Hematopoietic multipotent progenitor cell (in vitro differentiated cells): ENCODE data around the gene RAP1GAP2. TPM values are rescaled to one million over a fixed set of nuclear protein-coding genes. Genes with fewer than 3 reads are reported as not detected.

Experiments
- DNase-seq, 3 donors: peaks; one replicate each; pipeline ENCODE4 v3.0.0-alpha.2; 2011 to 2015; ENCODE audit warnings: low read depth in 2 of 3, low spot score in 2 of 3
- total RNA-seq: library from RNA; depleted of rRNA; stranded (reverse); fragments of >200 nt; gene quantifications from one replicate; pipeline ENCODE4 v1.2.3, GENCODE V29; 2012

Gene RAP1GAP2
- total RNA-seq, 1 donor: 28.0 TPM

DNA sequence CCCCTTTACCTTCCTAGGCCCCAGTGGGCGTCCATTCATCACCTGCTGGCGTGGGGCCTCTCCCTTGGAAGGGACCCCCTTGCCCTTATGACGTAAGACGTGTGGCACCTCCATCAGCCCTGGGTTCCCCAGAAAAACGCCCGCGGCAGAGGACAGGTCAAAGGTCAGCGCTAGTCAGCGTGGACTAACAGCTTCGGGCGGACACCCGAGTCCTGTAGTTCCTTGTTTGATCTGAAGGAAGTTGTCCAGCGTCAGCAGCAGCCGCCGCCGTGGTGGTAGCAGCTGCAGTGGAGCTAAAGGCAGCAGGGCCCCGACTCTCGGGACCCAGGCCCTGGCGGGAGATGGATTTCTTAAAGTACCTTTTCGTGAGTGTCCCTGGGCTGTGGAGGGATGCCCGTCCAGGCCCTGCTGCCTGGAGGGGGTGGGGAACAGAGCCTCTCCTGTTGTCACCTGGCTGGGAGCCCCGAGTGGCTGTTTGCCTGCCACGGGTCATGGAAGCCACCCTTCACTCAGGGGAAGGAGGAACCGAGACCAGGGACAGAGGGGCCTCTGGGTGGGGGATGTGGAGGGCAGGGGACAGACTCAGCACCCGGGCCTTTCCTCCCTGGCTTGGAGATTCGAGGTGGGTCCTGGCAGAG lies 143.6 kb downstream of the RAP1GAP2 start:
- no peak for DNase-seq

DNA sequence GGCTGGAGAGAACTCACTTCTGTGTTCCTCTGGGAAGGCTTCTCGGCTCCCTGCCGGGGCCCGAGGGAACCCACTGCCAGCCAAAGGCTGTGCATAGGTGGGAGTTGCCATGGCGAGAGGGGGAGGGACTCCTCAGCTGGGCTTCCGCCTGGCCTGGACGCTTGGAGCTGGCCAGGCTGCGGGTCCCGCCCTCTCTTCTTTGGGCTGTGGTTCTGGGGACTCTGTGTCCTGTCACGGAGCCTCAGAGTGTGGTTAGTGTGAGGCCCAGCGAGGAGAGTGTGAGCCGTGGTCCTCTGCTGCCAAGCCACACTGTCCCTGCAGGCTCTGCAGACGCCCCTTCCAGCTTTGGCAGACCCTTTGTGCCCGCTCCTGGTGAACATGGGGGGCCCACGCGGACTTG lies 144.1 kb downstream of the RAP1GAP2 start:
- no peak for DNase-seq

DNA sequence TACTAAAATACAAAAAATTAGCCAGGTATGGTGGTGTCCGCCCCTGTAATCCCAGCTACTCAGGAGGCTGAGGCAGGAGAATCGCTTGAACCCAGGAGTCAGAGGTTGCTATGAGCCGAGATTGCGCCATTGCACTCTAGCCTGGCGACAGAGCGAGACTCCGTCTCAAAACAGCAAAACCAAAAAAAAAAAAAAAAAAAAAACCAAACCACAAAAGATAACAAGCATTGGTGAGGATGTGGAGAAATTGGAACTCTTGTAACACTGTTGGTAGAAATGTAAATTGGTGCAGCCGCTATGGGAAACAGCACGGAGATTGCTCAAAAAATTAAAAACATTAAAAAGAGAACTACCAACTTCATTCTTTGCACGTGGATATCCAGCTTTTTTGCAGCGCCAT lies 147.7 kb downstream of the RAP1GAP2 start:
- DNase-seq: peak in 2 of 3 donors; percentile 24 to 60

DNA sequence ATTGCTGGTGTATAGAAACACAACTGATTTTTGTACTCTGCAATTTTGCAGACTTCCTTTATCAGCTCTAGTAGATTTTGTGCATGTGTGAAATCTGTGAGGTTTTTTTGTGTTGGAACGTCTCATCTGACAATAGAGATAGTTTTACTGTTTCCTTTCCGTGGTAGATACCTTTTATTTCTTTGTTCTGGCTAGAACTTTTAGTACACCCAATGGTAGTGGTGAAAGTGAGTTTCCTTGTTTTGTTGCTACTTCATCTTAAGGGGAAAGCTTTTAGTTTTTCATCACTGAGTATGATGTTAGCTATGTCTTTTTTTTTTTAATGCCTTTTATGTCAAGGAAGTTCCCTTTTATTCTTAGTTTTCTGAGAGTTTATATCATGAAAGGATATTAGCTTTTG lies 149.1 kb downstream of the RAP1GAP2 start:
- DNase-seq: no peak

DNA sequence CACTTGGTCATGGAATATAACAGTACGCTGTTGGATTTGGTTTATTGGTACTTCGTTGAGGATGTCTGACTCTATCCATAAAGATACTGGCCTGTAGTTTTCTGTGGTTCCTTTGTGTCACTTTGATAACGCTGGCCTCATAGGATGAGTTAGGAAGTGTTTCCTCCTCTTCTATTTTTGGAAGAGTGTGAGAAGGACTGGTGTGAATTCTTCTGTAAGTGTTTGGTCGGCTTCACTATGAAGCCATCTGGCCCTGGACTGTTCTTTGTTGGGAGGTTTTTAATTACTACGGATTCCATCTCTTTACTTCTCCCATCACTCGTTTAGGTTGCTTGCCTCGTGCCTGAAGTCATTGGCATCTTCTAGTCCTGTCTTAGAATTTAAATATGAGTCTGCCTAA lies 149.9 kb downstream of the RAP1GAP2 start:
- no peak for DNase-seq

DNA sequence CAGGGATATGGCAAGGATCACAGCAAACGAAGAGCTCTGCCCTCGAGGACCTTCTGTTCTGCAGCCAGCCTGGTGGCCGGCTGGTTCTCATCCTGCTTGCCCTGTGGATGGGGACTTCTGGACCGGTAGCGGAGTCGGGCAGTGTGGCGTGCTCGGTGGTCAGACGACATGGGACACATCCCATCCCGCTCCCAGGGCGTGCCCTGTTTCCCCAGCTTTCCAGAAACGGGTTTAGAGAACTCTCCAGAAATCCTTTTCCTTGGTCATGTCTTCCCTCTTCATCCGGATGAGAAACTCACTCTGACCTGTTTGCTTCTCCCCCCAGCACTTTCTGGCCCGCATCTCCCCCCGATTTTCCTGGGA lies 151.3 kb downstream of the RAP1GAP2 start:
- DNase-seq: no peak

DNA sequence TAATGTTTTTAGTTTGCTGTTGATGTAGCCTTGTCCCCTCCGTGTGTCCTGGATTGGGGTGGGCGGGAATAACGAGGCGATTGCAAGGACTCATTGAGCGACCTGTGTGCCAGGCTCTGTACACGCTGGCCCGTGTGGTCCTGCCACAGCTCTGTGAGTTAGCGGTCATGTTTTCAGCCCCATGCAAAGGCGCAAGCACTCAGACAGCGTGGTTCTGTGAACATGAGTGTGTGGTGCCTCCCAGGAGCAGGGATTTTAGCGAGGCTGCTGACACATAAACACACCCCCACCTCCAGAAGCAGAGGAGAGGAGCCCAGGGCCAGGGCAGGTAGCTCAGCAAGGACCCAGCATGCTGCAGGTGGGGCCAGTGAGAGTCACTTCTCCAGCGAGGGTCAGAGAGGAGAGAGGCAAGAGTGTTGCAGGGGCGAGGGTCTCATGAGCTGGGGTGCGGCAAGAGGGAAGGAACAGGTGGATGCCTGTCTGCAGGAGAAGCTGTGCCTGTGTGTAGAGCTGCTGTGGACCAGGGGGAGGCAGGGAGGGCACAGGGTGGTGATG lies 151.8 kb downstream of the RAP1GAP2 start:
- no peak for DNase-seq

DNA sequence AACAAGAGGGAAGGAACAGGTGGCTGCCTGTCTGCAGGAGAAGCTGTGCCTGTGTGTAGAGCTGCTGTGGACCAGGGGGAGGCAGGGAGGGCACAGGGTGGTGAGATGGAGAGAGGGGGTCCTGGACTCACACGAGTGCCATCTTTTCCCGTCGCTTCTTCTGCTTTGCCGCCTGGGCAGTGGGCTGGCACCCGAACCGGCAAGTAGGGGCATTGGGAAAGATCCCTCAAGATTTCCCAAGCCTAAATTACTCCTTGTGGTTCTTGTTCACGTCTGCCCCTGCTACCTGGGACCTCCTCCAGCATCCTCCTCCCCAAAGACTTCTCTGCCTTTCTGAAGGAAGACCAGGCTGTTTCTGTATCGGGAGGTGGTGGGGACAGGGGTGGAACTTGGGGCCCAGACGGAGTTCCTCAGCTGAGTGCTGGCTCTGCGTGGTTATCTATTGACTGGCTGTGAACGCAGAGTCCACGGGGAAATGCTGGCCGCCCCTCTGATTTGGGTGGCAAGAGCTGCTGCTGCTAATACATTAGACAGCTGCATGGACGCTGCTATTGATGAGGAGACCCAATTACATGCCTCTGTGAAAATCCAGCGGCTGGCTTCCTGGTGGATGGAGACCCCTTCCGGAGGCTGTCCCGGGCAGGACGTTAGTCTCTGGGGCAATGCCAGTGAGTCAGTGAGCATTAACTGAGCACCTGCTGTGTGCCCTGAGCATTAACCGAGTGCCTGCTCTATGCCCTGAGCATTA lies 152.7 kb downstream of the RAP1GAP2 start:
- DNase-seq: no peak

DNA sequence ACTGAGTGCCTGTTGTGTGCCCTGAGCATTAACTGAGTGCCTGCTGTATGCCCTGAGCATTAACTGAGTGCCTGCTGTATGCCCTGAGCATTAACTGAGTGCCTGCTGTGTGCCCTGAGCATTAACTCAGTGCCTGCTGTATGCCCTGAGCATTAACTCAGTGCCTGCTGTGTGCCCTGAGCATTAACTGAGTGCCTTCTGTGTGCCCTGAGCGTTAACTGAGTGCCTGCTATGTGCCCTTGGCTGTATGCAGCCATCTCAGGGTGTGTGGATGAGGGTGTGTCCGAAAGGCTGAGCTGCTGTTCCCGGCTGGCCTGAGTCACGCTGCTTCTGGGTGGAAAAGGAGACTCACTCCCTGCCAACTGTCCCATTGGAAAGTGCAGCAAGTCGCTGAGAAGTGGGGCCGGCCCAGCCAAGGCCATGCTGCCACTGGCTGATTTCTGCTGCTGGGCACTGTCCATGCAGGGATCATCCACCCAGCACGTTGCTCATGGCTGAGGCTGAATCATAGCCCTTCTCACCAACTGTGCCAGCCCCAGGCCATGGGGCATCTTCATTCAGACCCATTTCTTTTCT lies 153.3 kb downstream of the RAP1GAP2 start:
- no peak for DNase-seq

DNA sequence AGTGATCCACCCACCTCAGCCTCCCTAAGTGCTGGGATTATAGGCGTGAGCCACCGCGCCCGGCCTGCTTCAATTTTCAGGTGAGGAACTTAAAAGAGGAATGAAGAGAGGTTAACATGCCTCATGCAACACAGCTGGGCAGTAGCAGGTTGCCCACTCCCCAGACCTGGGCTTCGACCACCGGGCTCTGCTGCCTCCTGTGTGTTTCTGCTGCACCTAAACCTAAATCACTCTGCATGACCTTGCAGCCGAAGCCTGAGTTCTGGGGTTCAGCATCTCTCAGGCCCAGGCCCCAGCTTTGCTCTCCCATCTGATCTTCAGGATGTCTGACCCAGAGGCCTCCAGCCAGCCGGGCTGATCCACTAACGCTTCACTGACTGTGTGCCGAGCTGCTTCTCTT lies 154.6 kb downstream of the RAP1GAP2 start:
- DNase-seq: no peak

DNA sequence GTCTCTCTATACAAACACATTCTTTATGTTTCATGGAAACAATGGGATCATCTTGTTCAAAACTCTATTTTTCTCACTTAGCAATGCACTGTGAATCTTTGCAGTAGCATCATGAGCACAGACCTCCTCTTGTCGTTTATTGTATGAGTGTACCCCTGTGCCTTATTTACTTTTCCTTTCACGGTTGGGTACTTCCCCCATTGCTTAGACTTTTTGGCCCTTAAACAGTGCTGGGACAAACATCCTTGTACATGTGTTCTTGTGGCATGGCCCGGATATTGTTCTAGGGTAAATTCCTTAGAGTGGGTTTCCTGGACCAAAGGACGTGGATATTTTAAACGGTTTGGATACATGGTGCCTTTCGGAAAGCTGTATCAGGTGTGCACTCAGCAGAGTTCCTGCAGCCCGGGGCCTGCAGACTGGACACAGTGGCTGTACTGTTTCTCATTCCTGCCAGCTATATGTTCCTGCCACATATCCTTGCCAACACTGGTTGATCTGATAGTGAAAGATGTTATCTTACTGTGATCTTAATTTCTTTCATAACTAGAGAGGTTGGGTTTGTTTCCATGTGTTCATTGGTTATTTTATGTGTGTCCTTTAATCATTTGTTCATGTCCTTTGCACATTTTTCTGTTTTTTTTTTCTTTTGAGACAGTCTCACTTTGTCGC lies 156.1 kb downstream of the RAP1GAP2 start:
- DNase-seq: no peak

DNA sequence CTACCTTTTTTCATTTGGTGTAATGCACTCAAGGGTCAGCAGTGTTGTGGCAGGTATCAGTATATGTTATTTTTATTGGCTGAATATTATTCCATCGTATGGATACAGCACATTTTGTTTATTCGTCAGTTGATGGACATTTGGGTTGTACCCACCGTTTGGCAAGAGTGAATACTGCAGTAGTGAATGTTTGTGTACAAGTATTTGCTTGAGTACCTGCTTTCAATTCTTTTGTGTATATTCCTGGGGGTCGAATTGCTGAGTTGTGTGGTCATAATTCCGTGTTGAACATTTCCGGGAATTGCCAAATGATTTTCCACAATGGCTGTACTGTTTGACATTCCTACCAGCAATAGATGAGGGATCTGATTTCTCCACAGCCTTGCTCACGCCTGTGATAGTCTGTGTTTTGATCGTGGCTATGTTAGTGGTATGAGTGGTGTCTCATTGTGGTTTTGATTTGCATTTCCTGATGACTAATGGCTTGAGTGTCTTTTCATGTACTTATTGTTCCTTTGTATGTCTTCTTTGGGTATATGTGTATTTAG lies 158.7 kb downstream of the RAP1GAP2 start:
- DNase-seq: peak in 2 of 3 donors; percentile 20 to 50

DNA sequence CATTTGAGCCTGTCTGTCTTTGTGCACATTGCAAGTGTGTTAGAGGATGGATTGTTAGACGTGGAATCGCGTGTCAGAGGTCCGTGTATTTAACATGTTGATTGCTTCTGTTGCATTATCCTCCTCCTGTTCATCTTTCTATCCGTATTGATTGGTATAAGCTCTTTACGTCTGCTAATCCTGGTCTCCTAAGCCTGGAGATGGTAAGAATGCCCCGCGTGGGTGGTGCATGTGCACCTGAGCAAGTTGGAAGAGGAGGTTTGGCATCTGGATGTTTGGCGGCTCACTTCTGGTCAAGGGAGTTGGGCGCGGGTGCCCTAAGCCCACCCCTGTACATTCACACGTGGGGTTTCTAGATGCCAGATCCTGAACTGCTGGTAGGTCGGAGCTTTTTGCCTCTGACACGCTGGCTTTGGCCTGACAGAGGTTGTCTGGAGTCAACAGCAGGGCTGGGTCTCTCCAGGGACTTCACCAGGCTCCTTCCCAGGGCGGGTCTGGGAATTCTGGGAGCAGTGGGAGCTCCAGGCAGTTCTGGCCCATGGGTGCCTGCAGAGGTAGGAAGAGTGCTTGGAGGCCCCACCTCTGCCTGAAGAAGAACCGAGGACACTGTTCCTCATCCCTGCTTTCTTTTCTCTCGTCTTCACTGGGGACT lies 159.8 kb downstream of the RAP1GAP2 start:
- no peak for DNase-seq

DNA sequence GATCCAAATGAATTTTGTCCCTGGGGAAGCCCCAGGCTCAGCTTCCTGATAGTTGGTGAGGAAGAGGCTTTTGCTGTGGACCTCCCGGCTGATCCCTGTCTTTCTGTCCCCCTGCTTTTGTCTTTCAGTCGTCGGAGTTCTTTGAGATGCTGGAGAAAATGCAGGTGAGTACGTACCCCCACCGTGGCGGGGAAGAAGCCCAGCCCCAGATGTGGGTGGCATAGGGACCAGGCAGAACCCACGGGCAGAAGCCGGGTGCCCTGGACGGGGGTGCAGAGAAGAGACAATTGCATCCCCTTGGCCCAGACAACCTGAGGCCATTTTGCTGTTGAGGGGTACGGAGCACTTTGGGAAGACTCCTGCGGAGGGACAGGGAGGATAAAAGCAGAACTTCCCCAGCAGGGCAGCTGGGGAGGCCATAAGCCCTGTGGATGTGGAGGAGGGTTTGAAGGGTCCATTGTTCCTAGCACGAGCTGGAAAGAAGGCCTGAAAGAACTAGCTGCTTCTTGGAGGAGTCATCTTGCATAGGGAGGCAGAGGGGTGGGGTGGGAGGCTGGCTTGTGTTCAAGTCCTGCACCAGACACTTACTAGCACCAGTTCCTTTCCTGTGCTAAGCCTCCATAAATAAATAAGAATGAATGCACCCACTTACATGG lies 161.5 kb downstream of the RAP1GAP2 start:
- no peak for DNase-seq

DNA sequence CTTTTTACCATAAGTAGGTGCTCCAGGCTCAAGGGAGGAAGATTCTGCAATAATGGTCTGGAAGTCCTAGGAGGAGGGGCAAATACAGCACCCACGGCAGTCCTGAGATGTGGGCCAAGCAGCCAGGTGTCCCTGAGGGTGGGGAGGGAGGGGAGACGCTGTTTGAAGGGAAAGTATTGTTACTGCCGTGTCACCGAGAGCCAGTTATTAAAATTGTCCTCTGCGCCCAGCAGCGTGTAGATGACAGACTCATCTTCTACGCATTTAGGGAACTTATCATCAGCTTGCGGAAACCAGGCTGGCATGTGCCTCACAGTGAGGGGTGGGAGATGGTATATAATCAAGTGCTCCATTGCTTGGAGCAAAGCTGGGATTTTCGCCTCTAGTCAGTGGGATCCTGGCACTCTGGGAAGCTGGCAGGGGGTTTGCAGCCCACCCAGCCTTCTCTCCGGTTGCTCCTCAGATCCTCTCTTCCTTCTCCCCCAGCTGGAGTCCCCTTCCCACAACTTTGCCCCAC lies 162.5 kb downstream of the RAP1GAP2 start:
- DNase-seq: no peak

DNA sequence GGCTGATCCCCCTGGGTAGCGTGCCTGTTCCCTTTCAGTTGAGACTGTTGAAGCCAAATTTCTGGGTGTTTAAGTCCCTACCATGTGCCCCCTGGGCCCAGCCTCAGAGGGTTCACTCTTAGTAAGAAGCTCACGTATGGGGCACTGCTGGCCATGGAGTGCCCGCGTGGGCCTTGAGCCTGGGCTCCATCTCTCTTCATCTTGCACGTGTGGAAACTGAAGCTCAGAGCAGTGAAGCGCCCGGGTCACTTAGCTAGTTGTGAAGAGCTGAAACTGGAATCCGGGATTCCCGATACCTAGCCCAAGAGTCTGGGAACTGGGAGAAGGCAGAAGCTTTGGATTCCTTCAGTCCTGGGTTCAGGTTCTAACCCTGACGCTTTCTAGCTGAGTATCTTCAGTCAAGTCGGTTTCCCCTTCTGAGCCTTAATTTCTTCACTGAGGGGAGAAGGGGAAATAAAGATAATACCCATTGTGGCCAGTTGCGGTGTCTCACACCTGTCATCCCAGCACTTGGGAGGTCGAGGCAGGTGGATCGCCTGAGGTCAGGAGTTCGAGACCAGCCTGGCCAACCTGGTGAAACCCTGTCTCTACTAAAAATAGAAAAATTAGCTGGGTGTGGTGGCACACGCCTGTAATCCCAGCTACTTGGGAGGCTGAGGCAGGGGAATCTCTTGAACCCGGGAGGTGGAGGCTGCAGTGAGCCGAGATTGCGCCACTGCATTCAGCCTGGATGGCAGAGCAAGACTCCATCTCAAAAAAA lies 163.3 kb downstream of the RAP1GAP2 start:
- DNase-seq: no peak

DNA sequence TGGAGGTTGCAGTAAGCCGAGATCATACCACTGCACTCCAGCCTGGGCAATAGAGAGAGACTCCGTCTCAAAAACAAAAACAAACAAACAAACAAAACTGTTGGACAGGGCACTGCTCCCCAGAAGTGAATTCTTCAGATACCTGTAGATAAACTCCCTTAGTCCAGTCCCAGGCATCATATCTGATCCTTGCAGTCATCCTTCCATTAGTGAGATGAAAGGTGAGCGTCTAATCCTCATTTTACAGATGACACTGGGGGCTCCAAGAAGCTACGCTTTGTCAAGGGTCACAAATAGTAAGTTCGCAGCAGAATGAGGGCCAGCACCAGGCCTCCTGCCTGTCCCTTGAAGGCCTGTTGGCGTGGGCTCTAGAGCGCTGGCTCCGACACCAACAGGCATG lies 165.2 kb downstream of the RAP1GAP2 start:
- DNase-seq: no peak

DNA sequence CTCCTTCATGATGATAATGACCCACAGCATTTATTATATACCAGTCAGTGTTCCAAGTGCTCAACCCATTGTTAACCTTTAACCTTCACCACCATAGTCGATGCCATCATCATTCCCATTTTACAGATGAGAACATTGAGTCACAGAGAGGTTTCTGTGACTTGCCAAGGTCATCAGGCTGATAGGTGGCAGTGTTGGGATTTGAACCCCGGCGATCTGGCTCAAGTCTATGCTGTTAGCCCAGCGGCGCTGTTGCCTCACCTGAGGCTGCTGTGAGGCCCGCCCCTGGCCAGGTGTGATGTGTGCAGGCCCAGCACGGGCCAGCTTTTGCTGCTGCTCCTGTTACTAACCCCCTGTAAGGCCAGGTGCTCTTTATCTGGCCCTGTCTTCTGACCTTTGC lies 166.0 kb downstream of the RAP1GAP2 start:
- no peak for DNase-seq

DNA sequence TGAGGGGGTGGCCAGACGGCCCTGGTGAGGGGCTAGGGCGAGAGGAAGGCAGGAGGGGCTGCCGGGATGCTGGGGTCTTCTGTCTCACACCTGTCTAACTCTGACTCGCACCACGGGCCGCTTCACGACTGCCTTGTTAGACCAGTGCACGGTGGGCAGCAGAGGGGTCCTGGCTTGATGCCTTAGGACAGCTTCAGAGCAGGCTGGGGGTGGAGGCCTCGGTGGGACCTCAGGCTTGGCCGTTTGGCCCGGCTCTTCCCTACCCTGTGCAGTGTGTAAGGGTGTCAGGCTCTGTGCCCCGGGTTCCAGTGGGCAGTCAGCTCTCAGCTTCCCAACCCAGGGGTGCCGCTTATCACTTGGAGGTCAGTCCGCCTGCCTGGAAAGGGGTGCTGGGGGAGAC lies 166.5 kb downstream of the RAP1GAP2 start:
- DNase-seq: no peak
